ENCODE results near the gene CEP70.
"Not testable (repeated sequence)": the region's sequence is repeated elsewhere in the genome, so short reads cannot be mapped to it uniquely, and the experiment has no call there.

Gene CEP70

DNA sequence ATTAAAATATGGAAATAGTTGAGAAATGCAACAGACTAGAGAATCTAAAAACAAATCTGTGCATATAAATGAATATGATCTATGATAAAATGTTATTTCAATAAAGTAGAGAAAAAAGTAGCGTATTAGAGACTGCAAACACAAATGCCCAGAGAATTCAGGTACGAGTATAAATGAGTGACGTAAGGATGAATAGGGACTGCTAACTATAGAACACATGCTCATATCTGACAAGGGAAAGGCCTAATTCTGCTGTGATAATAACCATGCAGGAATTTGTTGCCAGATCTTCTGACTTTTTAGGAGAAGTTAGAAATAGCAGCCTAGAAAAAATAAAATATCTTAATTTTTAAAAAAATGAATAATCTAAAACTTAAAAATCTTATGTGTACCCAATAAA lies 86.5 kb downstream of the CEP70 start:
- DNase-seq: no peak

DNA sequence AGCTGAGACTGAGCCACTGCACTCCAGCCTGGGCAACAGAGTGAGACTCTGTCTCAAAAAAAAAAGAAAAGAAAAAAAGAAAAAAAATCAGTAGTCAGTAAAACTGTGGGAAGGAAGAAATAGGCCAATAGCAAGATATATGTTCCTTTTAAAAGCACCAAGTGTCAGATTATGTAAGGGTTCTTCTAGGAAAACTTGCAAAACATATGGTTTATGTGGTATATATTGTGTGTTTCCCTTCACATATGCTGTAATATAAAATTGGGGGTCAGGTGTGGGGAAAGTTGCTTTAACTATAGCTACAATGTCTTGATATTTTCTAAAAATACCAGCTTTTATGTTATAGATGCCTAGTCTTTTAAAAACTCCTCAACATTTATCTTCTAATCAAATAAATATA lies 95.1 kb downstream of the CEP70 start:
- no peak for DNase-seq

DNA sequence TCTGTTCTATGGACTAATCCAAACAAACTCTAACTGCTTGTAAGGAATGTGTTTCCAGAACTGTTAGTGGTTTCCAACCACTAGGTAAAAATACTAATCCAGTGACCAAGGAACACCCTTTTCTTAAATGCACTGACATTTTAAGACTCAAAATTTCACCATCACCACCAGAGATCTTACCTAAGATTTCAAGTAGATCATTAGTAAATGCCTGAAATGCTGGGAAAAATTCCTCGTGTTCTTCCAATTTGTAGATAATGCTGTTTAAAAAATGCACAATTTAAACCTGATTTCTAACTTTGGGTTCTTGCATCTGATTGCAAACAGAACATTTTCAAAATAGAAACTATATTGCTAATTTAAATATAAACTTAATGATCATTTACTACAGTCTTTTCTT lies 96.2 kb downstream of the CEP70 start:
- no peak for DNase-seq

DNA sequence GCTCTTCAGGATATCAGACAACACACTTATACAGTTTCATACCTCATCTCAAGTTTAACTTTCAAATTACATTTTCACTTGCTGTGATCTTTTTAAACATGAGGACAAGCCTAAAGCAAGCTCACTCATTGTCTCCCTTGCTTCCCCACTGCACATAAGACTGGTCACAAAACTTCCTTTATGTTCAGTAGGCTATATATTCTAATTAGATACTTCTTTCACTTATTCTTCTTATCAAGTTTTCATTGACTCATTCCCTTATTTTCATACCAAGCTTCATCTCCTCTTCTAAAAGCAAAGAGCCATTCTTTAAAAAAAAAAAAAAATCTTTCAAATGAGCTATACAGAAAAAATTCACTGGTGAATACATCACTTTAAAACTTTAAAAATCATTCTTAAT lies 97.0 kb downstream of the CEP70 start:
- no peak for DNase-seq

DNA sequence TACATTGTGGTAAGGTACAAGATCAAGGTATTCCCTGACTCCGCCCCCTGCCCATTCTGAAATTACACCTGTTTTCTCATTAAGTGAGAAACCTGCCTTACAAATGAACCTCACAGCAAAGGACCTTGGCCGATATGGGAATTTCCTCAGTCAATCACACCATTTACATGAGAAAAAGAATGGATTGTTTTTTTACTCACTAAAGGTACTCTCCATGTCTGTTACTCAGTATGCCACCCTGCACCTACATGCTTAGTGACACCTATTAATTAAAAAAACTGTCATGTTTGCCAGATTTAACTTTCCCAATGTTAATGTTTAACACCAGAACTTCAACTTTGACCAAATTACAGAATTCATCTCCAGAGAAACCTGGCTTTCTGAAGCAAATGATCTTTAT lies 97.6 kb downstream of the CEP70 start:
- DNase-seq: no peak

DNA sequence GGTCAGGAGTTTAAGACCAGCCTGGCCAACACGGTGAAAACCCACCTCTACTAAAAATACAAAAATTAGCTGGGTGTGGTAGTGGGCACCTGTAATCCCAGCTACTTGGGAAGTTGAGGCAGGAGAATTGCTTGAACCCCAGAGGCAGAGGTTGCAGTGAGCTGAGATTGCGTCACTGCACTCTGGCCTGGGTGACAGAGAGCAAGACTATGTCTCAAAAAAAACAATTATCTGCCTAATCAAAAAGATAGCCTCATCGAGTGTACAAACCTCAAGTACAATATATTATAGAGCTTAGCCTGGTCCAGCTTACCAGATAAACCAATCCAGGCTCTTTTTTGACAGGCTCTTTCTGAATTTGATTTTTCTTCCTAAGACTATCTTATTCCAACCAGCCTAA lies 98.4 kb downstream of the CEP70 start:
- not testable (repeated sequence) for DNase-seq

DNA sequence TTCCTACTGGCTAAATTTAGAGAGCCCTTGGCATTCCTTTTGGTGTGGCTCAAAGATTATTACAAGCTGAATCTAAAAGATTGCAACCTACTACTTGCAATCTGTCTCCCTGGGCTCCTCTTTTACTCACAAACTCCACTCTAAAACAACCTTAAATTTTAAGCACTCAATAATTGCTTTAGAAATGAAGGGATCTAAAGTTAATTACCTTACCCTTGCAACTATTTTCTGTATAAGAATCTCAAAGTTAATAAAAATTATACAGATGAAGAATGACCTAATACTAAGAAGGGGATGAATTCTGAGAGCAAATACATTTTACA lies 99.5 kb downstream of the CEP70 start:
- no peak for DNase-seq

DNA sequence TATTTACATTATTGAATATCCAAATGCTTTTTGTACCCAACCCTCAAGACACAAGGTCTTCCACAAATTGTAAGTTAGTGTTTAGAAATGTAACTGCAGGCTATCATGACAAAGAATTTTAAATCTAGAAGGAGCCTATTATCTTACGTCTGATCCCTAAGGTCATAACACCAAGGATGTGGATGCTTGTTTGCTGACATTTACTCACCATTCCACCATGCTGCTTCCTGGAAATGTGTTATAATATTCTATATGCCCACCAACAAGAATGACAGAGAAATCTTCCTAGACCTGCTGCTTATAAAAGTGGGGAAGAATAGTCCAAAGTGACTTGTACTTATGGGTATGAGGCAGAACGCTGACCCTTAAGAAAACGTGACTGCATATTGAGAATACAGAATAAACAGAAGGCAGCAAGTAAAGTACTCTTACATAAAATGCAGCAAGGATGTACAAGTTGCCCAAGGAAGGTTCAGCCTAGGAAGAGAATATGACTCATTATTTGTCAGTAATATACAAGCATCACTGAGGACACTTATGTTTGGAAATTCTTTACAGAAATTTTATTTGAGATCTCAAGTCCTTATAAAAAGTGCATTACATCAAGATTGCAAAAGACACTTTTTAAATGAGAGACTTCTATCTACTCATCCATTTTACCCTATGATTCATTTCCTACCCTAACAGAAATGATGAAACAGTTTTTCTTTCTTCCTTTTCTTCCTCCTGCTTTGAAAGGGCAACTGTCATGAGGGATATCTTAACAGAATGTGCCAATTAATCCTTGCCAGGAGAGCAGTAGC lies 100.1 kb downstream of the CEP70 start:
- no peak for DNase-seq

DNA sequence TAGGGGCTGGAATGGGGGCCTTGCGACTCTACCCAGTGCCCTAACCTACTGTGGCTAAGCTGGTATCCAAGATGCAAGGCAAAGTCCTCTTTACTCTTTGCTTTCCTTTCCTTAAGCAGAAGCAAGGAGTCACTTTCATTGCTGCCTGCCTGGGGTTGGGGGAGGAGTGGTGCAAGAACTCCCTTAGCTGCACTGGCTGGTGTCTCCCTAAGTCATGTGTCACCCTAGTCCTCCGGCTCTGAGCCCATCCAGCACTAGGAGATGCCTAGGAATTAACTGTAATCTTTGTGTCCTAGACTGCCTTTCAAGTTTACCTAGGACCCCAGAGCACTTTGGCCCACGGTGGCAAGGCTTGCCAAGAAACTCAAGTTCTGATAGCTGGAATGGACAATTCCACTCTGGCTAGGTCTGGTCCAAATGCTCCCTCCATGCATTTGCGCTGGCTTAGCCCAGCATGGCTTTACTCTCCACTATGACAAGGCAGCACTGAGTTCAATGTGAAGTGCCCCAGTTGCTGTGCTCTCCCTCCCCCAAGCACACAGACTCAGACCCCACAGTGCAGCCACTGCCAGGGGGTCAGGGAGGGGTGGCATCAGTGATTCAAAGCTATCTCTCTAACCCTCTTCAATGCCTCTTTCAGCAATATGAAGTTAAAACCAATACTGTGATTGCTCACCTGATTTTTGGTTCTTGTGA lies 100.9 kb downstream of the CEP70 start:
- DNase-seq: no peak

DNA sequence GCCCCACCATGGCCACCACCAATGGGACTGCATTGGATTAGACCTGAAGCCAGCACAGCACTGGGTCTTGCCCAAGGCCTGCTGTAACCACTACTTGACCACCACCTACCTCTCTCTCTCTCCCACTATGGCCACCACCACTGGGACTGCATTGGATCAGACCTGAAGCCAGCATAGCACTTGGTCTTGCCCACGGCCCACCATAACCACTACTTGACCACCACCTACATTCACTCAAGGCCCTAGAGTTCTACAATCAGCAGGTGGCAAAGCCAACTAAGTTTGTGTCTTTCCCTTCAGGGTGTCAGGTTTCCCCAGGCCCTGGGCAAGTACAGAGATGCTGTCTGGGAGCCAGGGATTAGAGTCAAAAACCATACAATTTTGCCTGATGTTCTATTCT lies 102.1 kb downstream of the CEP70 start:
- DNase-seq: no peak

DNA sequence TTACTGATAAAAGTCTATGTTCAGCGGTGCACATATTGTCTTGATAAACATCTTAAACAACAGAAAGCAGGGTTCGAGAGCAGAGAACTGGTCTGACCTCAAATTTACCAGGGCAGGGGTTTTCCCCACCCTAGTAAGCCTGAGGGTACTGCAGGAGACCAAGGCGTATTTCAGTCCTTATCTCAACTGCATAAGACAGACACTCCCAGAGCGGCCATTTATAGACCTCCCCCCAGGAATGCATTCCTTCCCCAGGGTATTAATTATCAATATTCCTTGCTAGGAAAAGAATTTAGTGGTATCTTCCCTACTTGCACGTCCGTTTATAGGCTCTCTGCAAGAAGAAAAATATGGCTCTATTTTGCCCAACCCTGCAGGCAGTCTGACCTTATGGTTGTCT lies 107.5 kb downstream of the CEP70 start:
- DNase-seq: not testable (repeated sequence)

DNA sequence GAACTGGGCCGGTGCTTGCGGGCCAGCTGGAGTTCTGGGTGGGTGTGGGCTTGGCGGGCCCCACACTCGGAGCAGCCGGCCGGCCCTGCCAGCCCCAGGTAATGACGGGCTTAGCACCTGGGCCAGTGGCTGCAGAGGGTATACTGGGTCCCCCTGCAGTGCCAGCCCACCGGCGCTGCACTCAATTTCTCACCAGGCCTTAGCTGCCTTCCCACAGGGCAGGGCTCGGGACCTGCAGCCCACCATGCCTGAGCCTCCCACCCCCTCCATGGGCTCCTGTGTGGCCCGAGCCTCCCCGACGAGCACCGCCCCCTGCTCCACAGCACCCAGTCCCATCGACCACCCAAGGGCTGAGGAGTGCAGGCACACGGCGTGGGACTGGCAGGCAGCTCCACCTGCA lies 109.4 kb downstream of the CEP70 start:
- DNase-seq: not testable (repeated sequence)

DNA sequence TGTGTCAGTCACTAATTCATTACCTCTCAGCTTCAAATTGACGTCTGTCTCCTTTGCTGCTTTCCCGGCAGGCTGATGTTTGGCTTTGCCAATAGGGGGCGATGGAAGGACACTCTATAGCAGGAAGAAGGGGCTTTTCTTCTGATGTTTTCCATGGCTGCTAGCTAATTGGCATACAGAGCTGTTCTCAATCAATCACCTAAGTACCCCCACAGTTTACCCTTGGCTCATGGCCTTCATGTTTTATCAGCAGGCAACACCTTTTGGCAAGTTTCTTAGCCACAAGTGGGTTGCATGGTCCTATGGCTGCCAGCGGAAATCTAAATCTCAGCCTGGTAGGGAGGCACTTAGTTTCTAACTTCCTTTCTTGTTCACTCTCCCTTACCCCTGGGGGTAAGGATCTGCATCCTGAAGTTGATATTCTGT lies 114.6 kb downstream of the CEP70 start:
- DNase-seq: peak; percentile 21

DNA sequence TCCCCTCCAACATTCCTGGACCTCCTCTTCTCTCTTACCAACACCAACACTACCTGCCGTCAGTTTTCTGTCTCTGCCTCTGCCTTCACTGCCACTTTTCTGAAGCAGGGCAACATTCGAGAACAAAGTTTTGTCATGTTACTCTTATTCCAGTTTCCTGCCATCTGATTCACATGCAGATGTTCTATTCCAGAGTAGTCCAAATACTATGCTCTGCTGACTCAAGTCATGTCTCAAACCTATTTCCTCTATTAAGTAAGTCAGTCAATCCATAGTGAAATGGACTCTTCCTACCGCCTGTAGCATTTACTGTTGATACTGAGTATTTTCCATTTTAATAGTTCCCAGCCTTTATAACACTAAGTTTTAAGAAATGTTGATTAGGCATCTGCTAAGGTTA lies 116.3 kb downstream of the CEP70 start:
- no peak for DNase-seq

DNA sequence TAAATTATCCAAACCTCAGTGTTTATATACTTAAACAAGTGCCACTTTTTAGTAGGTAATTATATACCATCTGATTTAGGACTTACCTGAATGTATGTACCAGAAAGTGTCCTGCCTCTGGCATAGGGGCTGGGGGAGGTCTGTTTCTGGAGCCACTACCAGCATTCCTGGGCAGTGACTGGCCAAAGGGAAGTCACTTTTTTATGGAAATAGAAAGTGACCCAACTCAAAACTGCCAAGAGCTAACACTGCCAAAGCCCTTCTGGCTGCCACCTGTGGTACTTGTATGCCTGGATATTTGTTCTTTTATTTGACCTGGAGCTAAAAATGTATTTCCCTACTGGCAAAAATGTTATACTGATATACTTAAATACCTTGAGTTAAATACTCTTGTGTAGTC lies 116.9 kb downstream of the CEP70 start:
- DNase-seq: no peak

DNA sequence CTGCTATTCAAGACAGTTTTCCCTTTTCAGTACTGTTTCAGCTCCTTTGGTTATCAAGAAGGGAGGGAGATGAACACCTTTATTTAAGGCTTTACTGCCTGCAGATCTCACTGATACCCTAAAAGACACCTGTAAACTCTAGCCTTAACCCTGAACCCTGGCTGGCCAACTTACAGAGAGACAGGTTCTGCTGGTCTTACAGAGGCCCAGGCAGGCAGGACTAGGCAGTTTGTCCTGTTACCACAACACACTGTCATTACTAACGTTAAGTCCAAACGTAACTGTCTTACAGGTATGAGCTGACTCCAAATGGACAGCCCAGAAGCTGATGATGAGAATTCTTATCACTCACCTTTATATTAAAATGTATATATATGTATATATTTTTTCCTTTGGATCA lies 117.5 kb downstream of the CEP70 start:
- DNase-seq: no peak

DNA sequence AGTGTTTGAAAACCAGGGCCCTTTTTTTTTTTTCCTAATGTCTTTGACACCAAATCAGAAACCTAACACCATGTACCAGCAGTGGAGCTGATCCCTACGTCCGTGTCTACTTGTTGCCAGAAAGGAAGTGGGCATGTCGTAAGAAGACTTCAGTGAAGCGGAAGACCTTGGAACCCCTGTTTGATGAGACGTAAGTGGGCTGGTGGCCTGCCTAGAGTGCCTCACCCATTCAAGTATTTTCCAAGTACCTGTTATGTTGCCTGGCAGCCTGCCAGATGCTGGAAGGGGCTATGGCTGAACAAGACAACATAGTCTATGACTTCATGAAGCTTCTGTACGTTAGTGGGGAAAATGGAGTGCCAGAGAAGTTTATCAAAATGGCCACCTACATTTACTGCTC lies 119.9 kb downstream of the CEP70 start:
- DNase-seq: peak; percentile 14

DNA sequence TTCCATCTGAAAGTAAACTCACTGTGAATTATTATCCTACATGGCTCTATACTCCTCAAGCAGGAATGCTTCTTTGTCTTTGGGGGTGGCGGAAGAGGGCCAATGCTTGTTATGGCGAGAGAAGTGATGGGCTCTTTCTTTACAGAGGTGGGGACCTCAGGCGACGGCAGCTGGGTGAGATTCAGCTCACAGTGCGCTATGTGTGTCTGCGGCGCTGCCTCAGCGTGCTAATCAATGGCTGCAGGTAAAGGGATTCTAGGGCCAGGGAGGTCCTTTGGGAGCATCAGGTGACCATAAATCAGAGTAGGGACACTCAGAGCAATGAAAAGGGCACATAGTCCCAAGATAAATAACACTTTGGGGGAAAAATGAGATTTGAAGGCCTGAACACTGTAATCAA lies 120.7 kb downstream of the CEP70 start:
- DNase-seq: no peak

DNA sequence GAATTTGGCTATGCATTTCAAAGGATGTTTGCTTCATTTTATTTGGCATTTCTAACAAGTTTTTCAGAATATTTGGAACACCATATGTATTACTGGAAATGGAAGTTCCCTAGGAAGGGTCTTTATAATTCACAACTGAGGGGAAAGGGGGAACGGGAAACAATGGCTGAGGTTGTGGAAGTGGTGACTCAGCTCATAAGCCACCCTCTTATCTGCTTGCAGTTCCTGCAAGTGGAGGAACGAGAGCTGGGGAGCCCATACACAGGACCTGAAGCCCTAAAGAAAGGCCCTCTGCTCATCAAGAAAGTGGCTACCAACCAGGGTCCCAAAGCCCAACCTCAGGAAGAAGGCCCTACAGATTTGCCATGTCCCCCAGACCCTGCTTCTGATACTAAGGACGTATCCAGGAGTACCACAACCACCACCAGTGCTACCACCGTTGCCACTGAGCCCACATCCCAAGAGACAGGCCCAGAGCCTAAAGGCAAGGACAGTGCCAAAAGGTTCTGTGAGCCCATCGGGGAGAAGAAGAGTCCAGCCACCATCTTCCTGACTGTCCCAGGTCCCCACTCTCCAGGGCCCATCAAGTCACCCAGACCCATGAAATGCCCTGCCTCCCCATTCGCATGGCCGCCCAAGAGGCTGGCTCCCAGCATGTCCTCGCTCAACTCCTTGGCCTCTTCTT lies 121.8 kb downstream of the CEP70 start:
- DNase-seq: no peak

DNA sequence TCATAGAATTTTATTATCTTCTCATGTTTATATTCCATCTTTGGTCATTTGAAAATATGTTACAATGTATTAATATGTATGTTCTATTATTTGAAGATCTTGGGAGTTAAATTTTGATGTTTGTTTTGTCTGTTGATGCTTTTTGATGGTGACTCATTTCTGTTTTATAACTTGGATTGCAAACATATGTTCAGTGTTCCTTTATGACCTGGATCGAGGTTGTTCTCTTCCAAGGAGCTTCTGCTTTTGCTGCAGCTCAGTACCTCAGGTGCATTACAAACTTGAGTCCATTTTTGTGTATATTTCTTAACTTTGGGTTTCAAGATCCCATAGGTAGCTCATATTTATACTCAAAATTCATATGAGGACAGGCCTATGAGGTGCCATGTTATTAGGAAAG lies 122.6 kb downstream of the CEP70 start:
- no peak for DNase-seq

DNA sequence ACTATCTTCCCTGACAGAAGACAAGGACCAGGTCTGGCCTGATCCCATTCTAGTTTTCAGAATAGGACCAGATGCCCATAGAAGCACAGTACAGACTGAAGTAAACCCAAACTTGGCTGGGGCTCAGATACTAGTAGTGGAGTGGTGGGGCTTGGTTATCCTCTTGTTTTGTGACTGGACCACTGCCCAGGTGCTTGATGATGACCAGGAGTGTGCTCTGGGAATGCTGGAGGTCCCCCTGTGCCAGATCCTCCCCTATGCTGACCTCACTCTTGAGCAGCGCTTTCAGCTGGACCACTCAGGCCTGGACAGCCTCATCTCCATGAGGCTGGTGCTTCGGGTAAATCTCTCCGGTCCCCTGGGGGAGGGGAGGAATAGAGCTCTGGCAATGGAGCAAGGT lies 123.4 kb downstream of the CEP70 start:
- no peak for DNase-seq

DNA sequence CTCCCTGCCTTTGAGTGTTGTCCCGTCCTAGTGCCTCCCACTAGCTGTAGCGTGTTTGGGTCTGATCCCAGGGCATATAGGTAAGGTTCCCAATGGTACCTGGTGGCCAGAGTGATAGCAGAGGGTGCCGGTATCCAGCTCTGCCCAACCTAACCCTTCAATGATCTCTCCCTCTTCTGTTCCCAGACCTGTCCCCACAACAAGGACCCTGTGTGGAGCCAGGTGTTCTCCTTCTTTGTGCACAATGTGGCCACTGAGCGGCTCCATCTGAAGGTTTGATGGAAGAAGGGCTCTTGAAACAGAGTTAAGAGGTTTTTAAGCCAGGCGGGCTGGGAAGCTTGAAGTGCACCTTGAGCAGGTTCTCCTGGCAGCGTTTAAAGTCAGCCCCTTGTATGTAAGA lies 124.2 kb downstream of the CEP70 start:
- DNase-seq: peak; percentile 19

DNA sequence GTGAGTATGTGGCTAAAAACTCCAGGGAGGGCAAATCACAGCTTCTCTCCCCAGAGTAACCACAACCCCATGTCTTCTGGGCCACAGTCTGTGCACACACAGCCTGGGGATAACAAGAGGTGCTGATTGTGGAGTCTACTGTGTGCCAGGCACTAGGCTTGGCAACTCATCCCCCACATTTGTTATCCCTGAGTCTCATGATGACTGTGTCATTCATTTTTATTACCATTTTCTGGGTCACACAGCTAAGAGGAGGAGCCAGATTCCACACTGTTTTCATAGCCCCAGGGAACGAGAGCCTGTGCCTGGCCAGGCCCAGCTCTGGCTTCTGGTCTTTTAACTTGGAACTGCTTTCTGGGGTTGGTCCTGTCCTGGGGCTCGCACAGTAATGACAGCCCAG lies 125.2 kb downstream of the CEP70 start:
- DNase-seq: no peak

DNA sequence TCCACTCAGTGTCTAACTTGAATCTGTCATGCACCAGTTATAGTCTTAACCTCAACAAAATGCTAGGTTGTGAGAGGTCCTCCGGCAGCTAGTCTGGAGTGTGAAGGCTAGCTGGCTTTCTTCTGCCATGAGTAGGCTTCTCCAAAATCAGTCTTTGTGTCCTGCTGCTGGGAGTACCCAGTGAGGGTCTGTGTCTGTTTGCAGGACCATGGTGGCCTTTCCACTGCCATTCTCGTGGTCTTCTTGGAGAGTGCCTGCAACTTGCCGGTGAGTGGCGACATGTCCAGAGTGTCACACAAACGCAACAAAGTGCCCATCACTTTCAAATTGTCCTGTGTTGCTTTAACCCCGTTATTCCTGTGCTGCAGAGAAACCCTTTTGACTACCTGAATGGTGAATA lies 125.6 kb downstream of the CEP70 start:
- DNase-seq: no peak

Data from NCI-H2029 treated with DMSO at 0.1 percent for 48 hours (cell line).